HCT116 (cell line): ENCODE data around the gene LORICRIN.

ENCODE experiments used
- ATF3 ChIP-seq: IDR thresholded peaks from 2 replicates; pipeline ENCODE4 v1.6.1; 2012
- CBX3 ChIP-seq: IDR thresholded peaks from 2 replicates; pipeline ENCODE4 v1.6.1; 2012; ENCODE audit warnings: low read depth
- EZH2 ChIP-seq: fragments of 200-600 bp; sonication (generic); IDR thresholded peaks from 2 replicates; pipeline ENCODE4 v1.6.1; 2017; ENCODE audit warnings: antibody characterized with exemption, mixed run types
- EZH2phosphoT487 ChIP-seq: fragments of 200-600 bp; IDR thresholded peaks from 2 replicates; pipeline ENCODE4 v1.6.1; 2018; ENCODE audit warnings: antibody characterized with exemption, borderline replicate concordance
- SIN3A ChIP-seq: IDR thresholded peaks from 2 replicates; pipeline ENCODE4 v1.6.1; 2012; ENCODE audit warnings: low read depth
- TF ChIP-seq, protein P1 (sequence below), 3 experiments: fragments of 200-600 bp in 1 of 3; sonication (generic) in 1 of 3; IDR thresholded peaks in 2 of 3; conservative IDR thresholded peaks in 1 of 3; 2 replicates each; pipeline ENCODE4 v1.5.1; 2012 to 2017; ENCODE audit warnings: low read depth in 2 of 3, low read length in 2 of 3, antibody characterized with exemption in 1 of 3, borderline replicate concordance in 1 of 3, control low read depth in 1 of 3, mild to moderate bottlenecking in 1 of 3, mixed read lengths in 1 of 3, mixed run types in 1 of 3, moderate library complexity in 1 of 3; ENCODE audit not compliant: insufficient read depth in 1 of 3

DNA sequence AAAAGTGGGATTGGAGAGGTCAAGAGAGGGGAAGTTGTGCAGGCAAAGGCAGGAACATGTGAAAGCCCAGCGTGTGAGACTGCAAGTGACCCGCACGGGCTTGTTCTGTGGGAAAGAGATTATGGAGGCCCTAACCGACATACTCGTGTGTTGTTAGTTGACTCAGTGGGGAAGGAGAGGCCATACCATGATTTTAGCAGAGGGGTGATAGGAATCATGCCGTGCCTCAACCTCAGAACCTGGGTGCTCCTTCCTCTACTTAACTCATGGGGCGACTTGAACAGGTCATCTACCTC is 33.9 kb downstream of the LORICRIN start:
- TF ChIP-seq, protein P1, sequence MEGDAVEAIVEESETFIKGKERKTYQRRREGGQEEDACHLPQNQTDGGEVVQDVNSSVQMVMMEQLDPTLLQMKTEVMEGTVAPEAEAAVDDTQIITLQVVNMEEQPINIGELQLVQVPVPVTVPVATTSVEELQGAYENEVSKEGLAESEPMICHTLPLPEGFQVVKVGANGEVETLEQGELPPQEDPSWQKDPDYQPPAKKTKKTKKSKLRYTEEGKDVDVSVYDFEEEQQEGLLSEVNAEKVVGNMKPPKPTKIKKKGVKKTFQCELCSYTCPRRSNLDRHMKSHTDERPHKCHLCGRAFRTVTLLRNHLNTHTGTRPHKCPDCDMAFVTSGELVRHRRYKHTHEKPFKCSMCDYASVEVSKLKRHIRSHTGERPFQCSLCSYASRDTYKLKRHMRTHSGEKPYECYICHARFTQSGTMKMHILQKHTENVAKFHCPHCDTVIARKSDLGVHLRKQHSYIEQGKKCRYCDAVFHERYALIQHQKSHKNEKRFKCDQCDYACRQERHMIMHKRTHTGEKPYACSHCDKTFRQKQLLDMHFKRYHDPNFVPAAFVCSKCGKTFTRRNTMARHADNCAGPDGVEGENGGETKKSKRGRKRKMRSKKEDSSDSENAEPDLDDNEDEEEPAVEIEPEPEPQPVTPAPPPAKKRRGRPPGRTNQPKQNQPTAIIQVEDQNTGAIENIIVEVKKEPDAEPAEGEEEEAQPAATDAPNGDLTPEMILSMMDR (IDR thresholded peaks at IDR 0.05 in 2 of 3, conservative IDR thresholded peaks at IDR 0.05 in 1 of 3; ENCODE audit: borderline replicate concordance in 1 of 3, insufficient read depth in 1 of 3, low read depth in 2 of 3, low read length in 2 of 3), result no peak
- no peak for TF ChIP-seq EZH2phosphoT487
- no peak for TF ChIP-seq EZH2
- no peak for TF ChIP-seq CBX3
- no peak for TF ChIP-seq ATF3
- no peak for TF ChIP-seq SIN3A
